ENCODE measurements around the gene NTHL1.

GRCh38 chr16:2077016-2077415 lies 29.4 kb upstream of the NTHL1 start:
- TF ChIP-seq CTCF (IDR thresholded peaks at IDR 0.05) (no peak), POLR2A (IDR thresholded peaks at IDR 0.05) (no peak)
